Measurements from ENCODE around the gene SLC6A11.

DNA sequence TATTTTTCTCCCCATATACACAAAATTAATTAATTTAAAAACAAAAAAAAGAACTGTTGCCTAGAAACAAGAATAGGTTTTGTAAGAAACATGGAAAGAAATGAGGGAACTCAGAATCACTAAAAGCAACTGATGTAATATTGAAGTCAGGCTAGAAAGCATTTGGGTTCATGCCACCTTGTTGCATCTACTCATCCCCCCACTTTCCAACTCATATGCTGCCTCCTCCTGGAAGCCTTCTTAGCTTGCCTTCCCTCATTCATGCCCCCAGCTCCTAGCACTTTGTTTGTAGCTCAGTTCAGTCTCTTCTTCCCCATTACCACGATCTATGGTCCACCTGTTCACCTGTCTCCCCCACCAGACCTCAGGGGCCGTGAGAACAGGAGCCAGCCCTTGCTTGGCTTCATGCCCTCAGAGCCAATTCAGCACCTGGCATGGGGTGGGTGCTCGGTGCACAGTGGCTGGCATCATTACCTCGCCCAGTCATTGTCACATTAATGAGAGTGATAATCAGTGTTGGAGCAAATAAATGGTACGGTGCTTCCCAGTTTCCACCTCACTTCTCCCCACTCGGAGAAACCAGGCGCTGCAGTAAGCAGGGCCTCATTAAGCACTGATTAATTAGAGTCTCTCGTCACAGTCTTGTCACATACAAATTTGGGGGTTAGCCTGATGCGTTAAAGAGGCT is 114.1 kb downstream of the SLC6A11 start:
- TF ChIP-seq, protein P1, sequence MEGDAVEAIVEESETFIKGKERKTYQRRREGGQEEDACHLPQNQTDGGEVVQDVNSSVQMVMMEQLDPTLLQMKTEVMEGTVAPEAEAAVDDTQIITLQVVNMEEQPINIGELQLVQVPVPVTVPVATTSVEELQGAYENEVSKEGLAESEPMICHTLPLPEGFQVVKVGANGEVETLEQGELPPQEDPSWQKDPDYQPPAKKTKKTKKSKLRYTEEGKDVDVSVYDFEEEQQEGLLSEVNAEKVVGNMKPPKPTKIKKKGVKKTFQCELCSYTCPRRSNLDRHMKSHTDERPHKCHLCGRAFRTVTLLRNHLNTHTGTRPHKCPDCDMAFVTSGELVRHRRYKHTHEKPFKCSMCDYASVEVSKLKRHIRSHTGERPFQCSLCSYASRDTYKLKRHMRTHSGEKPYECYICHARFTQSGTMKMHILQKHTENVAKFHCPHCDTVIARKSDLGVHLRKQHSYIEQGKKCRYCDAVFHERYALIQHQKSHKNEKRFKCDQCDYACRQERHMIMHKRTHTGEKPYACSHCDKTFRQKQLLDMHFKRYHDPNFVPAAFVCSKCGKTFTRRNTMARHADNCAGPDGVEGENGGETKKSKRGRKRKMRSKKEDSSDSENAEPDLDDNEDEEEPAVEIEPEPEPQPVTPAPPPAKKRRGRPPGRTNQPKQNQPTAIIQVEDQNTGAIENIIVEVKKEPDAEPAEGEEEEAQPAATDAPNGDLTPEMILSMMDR (IDR thresholded peaks at IDR 0.05): no peak
- no peak for TF ChIP-seq EP300 (IDR thresholded peaks at IDR 0.05)
- TF ChIP-seq POLR2A (IDR thresholded peaks at IDR 0.05): no peak
